ENCODE results near the gene KNDC1.

The KNDC1 gene

DNA sequence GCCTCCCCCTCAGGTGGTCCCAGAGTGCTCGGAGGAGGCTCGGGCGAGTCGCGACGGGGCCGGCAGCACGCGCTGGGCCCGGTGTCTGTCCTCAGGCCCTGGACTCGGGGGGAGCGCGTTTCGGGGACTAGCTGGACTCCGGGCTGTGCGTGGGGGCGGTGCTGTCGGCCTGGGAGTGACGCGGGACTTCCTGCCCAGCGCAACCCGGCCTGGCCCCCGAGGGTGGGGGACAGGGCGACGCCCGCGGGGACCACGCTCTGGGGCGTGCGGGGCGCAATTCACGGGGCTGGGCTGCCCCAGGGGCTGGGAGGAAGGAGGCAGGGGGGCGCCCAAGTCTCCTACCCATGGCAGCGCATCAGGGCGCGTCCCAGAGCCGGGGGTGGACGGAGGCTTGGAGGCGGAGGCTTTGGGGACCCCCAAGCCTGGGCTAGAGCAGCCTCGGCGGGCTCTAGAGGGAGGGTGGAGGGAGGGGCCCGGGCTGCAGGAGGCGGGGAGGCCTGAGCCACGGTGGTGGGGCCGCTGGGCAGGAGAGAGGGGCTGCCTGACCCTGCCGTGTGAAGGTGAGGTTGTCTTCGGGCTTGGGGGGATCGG, 75.3 kb downstream of the KNDC1 start:
- H3K4me3 ChIP-seq (replicated peaks; ENCODE audit: low read depth, low read length) = no peak overlapping the region
- DNase-seq (ENCODE audit: extremely low read depth, low read depth) = no peak
- TF ChIP-seq CTCF (IDR thresholded peaks at IDR 0.05; ENCODE audit: low read depth, low read length, missing control alignments) = no peak

- H3K4me3 ChIP-seq (replicated peaks; ENCODE audit: low read depth, low read length) = no peak overlapping the region
- DNase-seq (ENCODE audit: extremely low read depth, low read depth) = no peak
- no peak for TF ChIP-seq CTCF (IDR thresholded peaks at IDR 0.05; ENCODE audit: low read depth, low read length, missing control alignments)
Observed at GRCh38 chr10:133235932-133236331, 75.9 kb downstream of the KNDC1 start.

DNA sequence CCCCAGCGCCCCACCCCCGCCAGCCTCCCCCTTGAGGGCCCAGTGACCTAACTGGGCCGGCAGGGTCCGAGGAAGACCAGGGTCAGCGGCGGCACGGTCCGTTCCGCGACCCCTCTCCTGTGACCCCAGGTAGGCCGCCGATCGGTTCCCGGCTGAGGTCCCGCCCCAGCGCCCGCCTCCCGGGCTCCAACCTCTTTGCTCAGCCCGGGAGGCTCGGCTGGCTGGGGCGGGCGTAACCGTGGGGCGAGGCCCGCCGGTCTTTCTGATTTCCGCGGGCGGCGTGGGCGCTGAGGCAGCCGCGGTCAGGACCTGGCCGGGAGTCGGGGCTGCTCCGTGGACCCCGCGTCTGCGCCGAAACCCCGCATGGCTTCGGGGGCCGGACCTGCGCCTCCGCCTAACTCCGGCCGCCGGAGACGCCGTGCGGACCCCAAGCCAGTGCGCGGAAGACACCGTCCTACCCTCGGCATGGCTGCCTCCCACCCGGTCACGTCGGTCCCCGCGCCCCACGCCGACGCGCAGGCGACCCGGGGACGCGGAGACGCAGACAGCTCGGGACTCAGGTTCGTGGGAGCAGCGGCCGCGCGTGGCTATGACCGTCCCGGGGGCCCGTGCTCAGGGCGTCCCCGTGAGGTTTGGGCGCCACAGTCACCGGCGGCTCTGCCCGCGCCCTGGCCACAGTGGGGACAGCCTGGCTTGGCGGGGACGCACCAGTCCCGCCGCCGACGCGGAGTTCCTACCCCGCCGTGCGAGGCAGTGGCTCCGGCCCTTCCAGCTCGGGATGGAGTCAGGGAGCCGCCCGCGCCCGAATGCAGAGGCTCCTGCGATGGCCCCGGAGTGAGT, 76.6 kb downstream of the KNDC1 start:
- TF ChIP-seq CTCF (IDR thresholded peaks at IDR 0.05; ENCODE audit: low read depth, low read length, missing control alignments) = no peak
- H3K4me3 ChIP-seq (replicated peaks; ENCODE audit: low read depth, low read length) = no peak overlapping the region
- DNase-seq (ENCODE audit: extremely low read depth, low read depth) = no peak

GRCh38 chr10:133237241-133237587, 77.2 kb downstream of the KNDC1 start:
- no peak for DNase-seq (ENCODE audit: extremely low read depth, low read depth)
- no peak for TF ChIP-seq CTCF (IDR thresholded peaks at IDR 0.05; ENCODE audit: low read depth, low read length, missing control alignments)
- H3K4me3 ChIP-seq (replicated peaks; ENCODE audit: low read depth, low read length) = no peak overlapping the region

DNA sequence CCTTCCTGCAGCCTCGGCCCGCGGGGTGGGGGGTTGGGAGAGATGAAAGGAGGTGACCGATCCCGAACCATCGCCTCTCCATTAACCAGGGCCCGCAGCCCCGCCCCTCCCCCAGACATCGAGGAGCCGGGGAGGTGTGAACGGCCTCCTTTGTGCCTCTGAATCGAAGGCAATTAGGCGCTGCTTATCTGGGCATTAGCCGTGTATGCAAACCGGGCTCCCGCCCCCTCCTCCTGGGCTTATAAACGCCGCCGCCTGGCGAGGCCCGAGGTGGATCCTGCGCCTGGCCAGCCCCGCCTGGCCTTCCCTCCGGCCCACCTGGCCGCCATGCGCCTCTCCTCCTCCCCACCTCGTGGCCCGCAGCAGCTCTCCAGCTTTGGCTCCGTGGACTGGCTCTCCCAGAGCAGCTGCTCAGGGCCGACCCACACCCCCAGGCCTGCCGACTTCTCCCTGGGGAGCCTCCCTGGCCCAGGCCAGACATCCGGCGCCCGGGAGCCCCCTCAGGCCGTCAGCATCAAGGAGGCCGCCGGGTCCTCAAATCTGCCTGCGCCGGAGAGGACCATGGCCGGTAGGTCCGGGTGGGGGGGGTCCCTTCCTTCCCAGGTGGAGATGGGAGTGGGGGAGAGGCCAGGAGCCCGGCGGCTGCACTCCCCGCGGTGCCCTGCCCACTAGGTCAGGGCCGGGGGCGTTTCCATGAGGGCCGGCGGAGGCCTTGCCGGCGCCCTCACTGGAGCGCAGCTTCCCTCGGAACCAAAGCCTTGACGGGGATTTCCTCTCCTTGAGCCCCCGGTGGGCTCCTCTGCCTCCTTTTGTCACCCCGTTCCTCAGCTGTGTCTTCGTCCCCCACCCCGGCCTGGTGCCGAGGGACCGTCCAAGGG, 77.8 kb downstream of the KNDC1 start, which contains the start of gene VENTX:
TSS of gene VENTX (plus strand) at position 268 of the 878 bp plus-strand sequence. CDS start at position 328, 60 bp downstream.
- no peak for TF ChIP-seq CTCF (IDR thresholded peaks at IDR 0.05; ENCODE audit: low read depth, low read length, missing control alignments)
- no peak for DNase-seq (ENCODE audit: extremely low read depth, low read depth)
- no peak within 1 kb of the TSS for H3K4me3 ChIP-seq (replicated peaks; ENCODE audit: low read depth, low read length)

DNA sequence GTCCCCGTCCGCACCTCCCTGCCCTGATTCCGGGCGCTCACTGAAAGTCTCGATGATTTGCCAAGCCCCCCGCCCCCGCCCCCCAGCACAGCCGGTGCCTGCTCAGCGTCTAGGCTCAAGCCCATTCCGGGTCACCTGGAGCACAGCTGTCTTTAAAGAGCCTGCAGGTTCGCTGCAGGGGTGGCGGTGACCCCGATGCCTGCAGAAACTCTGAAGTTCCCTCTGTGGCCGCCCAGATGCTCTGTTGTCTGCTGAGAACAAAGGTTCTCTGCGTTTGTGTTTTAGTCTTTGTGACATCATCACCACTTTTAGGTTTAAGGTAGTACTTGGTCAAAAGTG, 78.4 kb downstream of the KNDC1 start:
- H3K4me3 ChIP-seq (replicated peaks; ENCODE audit: low read depth, low read length) = no peak overlapping the region
- TF ChIP-seq CTCF (IDR thresholded peaks at IDR 0.05; ENCODE audit: low read depth, low read length, missing control alignments) = no peak
- no peak for DNase-seq (ENCODE audit: extremely low read depth, low read depth)
